HUES64 (cell line): Measurements from ENCODE around the gene EPHB1.
"Not testable (repeated sequence)": the region's sequence is repeated elsewhere in the genome, so short reads cannot be mapped to it uniquely, and the experiment has no call there.

ENCODE experiments used
- H3K27ac ChIP-seq: 2 replicates; pipeline ENCODE4 v1.7.0; 2013; ENCODE audit warnings: low read depth, low read length, inconsistent platforms
- H3K27me3 ChIP-seq: 2 replicates; pipeline ENCODE4 v1.6.1; 2013; ENCODE audit warnings: mild to moderate bottlenecking, low read length; ENCODE audit not compliant: insufficient read depth
- H3K36me3 ChIP-seq: 2 replicates; pipeline ENCODE4 v1.6.1; 2013; ENCODE audit warnings: mild to moderate bottlenecking, low read length; ENCODE audit not compliant: insufficient read depth
- H3K4me1 ChIP-seq: 2 replicates; pipeline ENCODE4 v1.6.1; 2013; ENCODE audit warnings: mild to moderate bottlenecking, low read length, moderate library complexity; ENCODE audit not compliant: insufficient read depth
- H3K4me3 ChIP-seq: 2 replicates; pipeline ENCODE4 v1.5.1; 2013; ENCODE audit warnings: mild to moderate bottlenecking, low read length, moderate library complexity
- H3K9ac ChIP-seq: 2 replicates; pipeline ENCODE4 v1.6.1; 2013; ENCODE audit warnings: mild to moderate bottlenecking, low read depth, low read length
- H3K9me3 ChIP-seq: 2 replicates; pipeline ENCODE4 v1.6.1; 2013; ENCODE audit warnings: low read depth, low read length; ENCODE audit not compliant: insufficient read depth
- WGBS: fragments of 150-250, 120-280 bp; methylation state at CpG from one replicate; pipeline ENCODE4 v1.1.7; 2013; ENCODE audit warnings: missing lambda C conversion rate; 5-methylcytosine and 5-hydroxymethylcytosine counted together

The EPHB1 gene

GRCh38 chr3:135218304-135218703 lies 423.2 kb downstream of the EPHB1 start:
- no peak overlapping the region for H3K4me3 ChIP-seq
- H3K36me3 ChIP-seq = no peaks in the 10 kb centered on the region
- H3K9me3 ChIP-seq = no peaks in the 10 kb centered on the region
- H3K9ac ChIP-seq = no peak overlapping the region
- no peaks in the 10 kb centered on the region for H3K27me3 ChIP-seq
- peaks cover 38% of the 10 kb centered on the region for H3K4me1 ChIP-seq
- no peak overlapping the region for H3K27ac ChIP-seq

- H3K27me3 ChIP-seq = no peaks in the 10 kb centered on the region
- WGBS = 94% methylated on average over 4 of the region's 4 CpGs
- no peak overlapping the region for H3K9ac ChIP-seq
- H3K27ac ChIP-seq = no peak overlapping the region
- H3K9me3 ChIP-seq = no peaks in the 10 kb centered on the region
- H3K4me1 ChIP-seq = peaks cover 36% of the 10 kb centered on the region
- no peaks in the 10 kb centered on the region for H3K36me3 ChIP-seq
- no peak overlapping the region for H3K4me3 ChIP-seq
These were observed 423.7 kb downstream of the EPHB1 start for GRCh38 chr3:135218782-135219181.

GRCh38 chr3:135224815-135225362 lies 429.8 kb downstream of the EPHB1 start:
- peaks cover 12% of the 10 kb centered on the region for H3K4me1 ChIP-seq
- H3K36me3 ChIP-seq = no peaks in the 10 kb centered on the region
- H3K27me3 ChIP-seq = no peaks in the 10 kb centered on the region
- H3K9me3 ChIP-seq = no peaks in the 10 kb centered on the region
- no peak overlapping the region for H3K4me3 ChIP-seq
- 94% methylated on average over 5 of the region's 5 CpGs for WGBS
- no peak overlapping the region for H3K9ac ChIP-seq
- no peak overlapping the region for H3K27ac ChIP-seq

- H3K27me3 ChIP-seq = no peaks in the 10 kb centered on the region
- H3K9me3 ChIP-seq = no peaks in the 10 kb centered on the region
- 95% methylated on average over 6 of the region's 6 CpGs for WGBS
- H3K9ac ChIP-seq = no peak overlapping the region
- H3K4me1 ChIP-seq = peaks cover 6% of the 10 kb centered on the region
- H3K4me3 ChIP-seq = no peak overlapping the region
- H3K27ac ChIP-seq = no peak overlapping the region
- no peaks in the 10 kb centered on the region for H3K36me3 ChIP-seq
These were observed 431.0 kb downstream of the EPHB1 start for GRCh38 chr3:135226057-135226456.

- 89% methylated on average over 3 of the region's 3 CpGs for WGBS
- no peaks in the 10 kb centered on the region for H3K36me3 ChIP-seq
- H3K27me3 ChIP-seq = no peaks in the 10 kb centered on the region
- H3K9me3 ChIP-seq = peaks cover 1% of the 10 kb centered on the region; the same call in 1 of the 2 replicates
- H3K4me3 ChIP-seq = no peak overlapping the region
- no peak overlapping the region for H3K27ac ChIP-seq
- peaks cover 19% of the 10 kb centered on the region for H3K4me1 ChIP-seq
- no peak overlapping the region for H3K9ac ChIP-seq
These were observed 433.1 kb downstream of the EPHB1 start for GRCh38 chr3:135228201-135228600.

- H3K4me3 ChIP-seq = no peak overlapping the region
- WGBS = 84% methylated on average over 5 of the region's 5 CpGs
These were observed 434.0 kb downstream of the EPHB1 start for GRCh38 chr3:135229018-135229495.

GRCh38 chr3:135231737-135232136 lies 436.7 kb downstream of the EPHB1 start:
- no peaks in the 10 kb centered on the region for H3K27me3 ChIP-seq
- H3K9ac ChIP-seq = peak overlapping the region; percentile 38
- no peak overlapping the region for H3K4me3 ChIP-seq
- no peaks in the 10 kb centered on the region for H3K36me3 ChIP-seq
- H3K27ac ChIP-seq = peak overlapping the region; percentile 89
- H3K4me1 ChIP-seq = peaks cover 19% of the 10 kb centered on the region
- WGBS = 7% methylated on average over 2 of the region's 2 CpGs
- peaks cover 12% of the 10 kb centered on the region; the same call in 1 of the 2 replicates for H3K9me3 ChIP-seq

More at GRCh38 chr3:135229018-135229495, 434.0 kb downstream of the EPHB1 start:
- H3K27me3 ChIP-seq = no peaks in the 10 kb centered on the region
- H3K27ac ChIP-seq = no peak overlapping the region
- peaks cover 19% of the 10 kb centered on the region for H3K4me1 ChIP-seq
- no peaks in the 10 kb centered on the region for H3K36me3 ChIP-seq
- H3K9me3 ChIP-seq = peaks cover 9% of the 10 kb centered on the region; the same call in 1 of the 2 replicates
- H3K9ac ChIP-seq = no peak overlapping the region

- Histone ChIP-seq H3K4me1 (peaks cover 19% of the 10 kb centered on the region), H3K36me3 (no peaks in the 10 kb centered on the region), H3K27me3 (no peaks in the 10 kb centered on the region), H3K4me3 (no peak overlapping the region), H3K9ac (peak overlapping the region; percentile 38; the same call in 1 of the 2 replicates), H3K27ac (peak overlapping the region; percentile 89), H3K9me3 (peaks cover 12% of the 10 kb centered on the region; the same call in 1 of the 2 replicates)
- WGBS = 90% methylated on average over 2 of the region's 2 CpGs
These were observed 437.2 kb downstream of the EPHB1 start for GRCh38 chr3:135232226-135232625.

GRCh38 chr3:135233476-135233875 lies 438.4 kb downstream of the EPHB1 start:
- H3K27me3 ChIP-seq, H3K4me3 ChIP-seq, H3K27ac ChIP-seq, H3K9ac ChIP-seq, H3K36me3 ChIP-seq: not testable (repeated sequence)
- Histone ChIP-seq H3K9me3 (peaks cover 12% of the 10 kb centered on the region; the same call in 1 of the 2 replicates), H3K4me1 (peaks cover 22% of the 10 kb centered on the region)
- WGBS = 97% methylated on average over 3 of the region's 3 CpGs

- Histone ChIP-seq H3K9ac (no peak overlapping the region), H3K27me3 (no peaks in the 10 kb centered on the region), H3K27ac (no peak overlapping the region), H3K4me3 (no peak overlapping the region), H3K4me1 (peaks cover 17% of the 10 kb centered on the region), H3K9me3 (peaks cover 12% of the 10 kb centered on the region; the same call in 1 of the 2 replicates), H3K36me3 (no peaks in the 10 kb centered on the region)
- 80% methylated on average over 5 of the region's 5 CpGs for WGBS
These were observed 440.5 kb downstream of the EPHB1 start for GRCh38 chr3:135235541-135235940.

GRCh38 chr3:135237371-135238143 lies 442.5 kb downstream of the EPHB1 start:
- Histone ChIP-seq H3K27me3 (no peaks in the 10 kb centered on the region), H3K36me3 (no peaks in the 10 kb centered on the region), H3K4me1 (peaks cover 2% of the 10 kb centered on the region; the same call in 1 of the 2 replicates), H3K9me3 (peaks cover 12% of the 10 kb centered on the region; the same call in 1 of the 2 replicates), H3K9ac (no peak overlapping the region), H3K4me3 (no peak overlapping the region), H3K27ac (no peak overlapping the region)
- 64% methylated on average over 3 of the region's 3 CpGs for WGBS
